ENCODE results near the gene AK8.
"Not testable (repeated sequence)": the region's sequence is repeated elsewhere in the genome, so short reads cannot be mapped to it uniquely, and the experiment has no call there.

AK8 gene

GRCh38 chr9:132773093-132773492, 105.0 kb downstream of the AK8 start:
- H3K4me3 ChIP-seq (ENCODE audit: low read length) = no peak overlapping the region
- H3K36me3 ChIP-seq (ENCODE audit: insufficient read depth, low read length) = no peaks in the 10 kb centered on the region
- H3K9ac ChIP-seq (ENCODE audit: low read depth, low read length) = no peak overlapping the region
- no peaks in the 10 kb centered on the region for H3K9me3 ChIP-seq (replicated peaks; ENCODE audit: low read length)
- peaks cover 5% of the 10 kb centered on the region for H3K4me1 ChIP-seq (ENCODE audit: control insufficient read depth, insufficient read depth, low read length)
- peaks cover 8% of the 10 kb centered on the region for H3K27me3 ChIP-seq (ENCODE audit: control insufficient read depth, insufficient read depth, low read length)
- no peak overlapping the region for H3K4me2 ChIP-seq (ENCODE audit: low read length)

GRCh38 chr9:132771752-132772151, 106.3 kb downstream of the AK8 start:
- not testable (repeated sequence) for H3K4me3 ChIP-seq (ENCODE audit: low read length); H3K36me3 ChIP-seq (ENCODE audit: insufficient read depth, low read length); H3K9me3 ChIP-seq (replicated peaks; ENCODE audit: low read length); H3K9ac ChIP-seq (ENCODE audit: low read depth, low read length); H3K4me2 ChIP-seq (ENCODE audit: low read length); H3K4me1 ChIP-seq (ENCODE audit: control insufficient read depth, insufficient read depth, low read length)
- H3K27me3 ChIP-seq (ENCODE audit: control insufficient read depth, insufficient read depth, low read length) = peaks cover 15% of the 10 kb centered on the region

- Histone ChIP-seq H3K36me3 (ENCODE audit: insufficient read depth, low read length) (no peaks in the 10 kb centered on the region), H3K27me3 (ENCODE audit: control insufficient read depth, insufficient read depth, low read length) (peaks cover 17% of the 10 kb centered on the region), H3K9ac (ENCODE audit: low read depth, low read length) (peak overlapping the region; percentile 83), H3K4me2 (ENCODE audit: low read length) (peak overlapping the region; percentile 97), H3K4me1 (ENCODE audit: control insufficient read depth, insufficient read depth, low read length) (peaks cover 5% of the 10 kb centered on the region), H3K4me3 (ENCODE audit: low read length) (peak overlapping the region; percentile 77), H3K9me3 (replicated peaks; ENCODE audit: low read length) (no peaks in the 10 kb centered on the region)
Measured at GRCh38 chr9:132770770-132771310, 107.2 kb downstream of the AK8 start.

GRCh38 chr9:132769906-132770769, 107.9 kb downstream of the AK8 start:
- Histone ChIP-seq H3K27me3 (ENCODE audit: control insufficient read depth, insufficient read depth, low read length) (peaks cover 24% of the 10 kb centered on the region), H3K4me3 (ENCODE audit: low read length) (peak overlapping the region; percentile 77), H3K9ac (ENCODE audit: low read depth, low read length) (peak overlapping the region; percentile 83), H3K4me1 (ENCODE audit: control insufficient read depth, insufficient read depth, low read length) (peaks cover 5% of the 10 kb centered on the region), H3K4me2 (ENCODE audit: low read length) (peak overlapping the region; percentile 97), H3K36me3 (ENCODE audit: insufficient read depth, low read length) (no peaks in the 10 kb centered on the region), H3K9me3 (replicated peaks; ENCODE audit: low read length) (no peaks in the 10 kb centered on the region)

GRCh38 chr9:132768932-132769905, 108.9 kb downstream of the AK8 start:
- peak overlapping the region; percentile 83 for H3K9ac ChIP-seq (ENCODE audit: low read depth, low read length)

GRCh38 chr9:132763574-132763973, 114.5 kb downstream of the AK8 start:
- no peaks in the 10 kb centered on the region for H3K9me3 ChIP-seq (replicated peaks; ENCODE audit: low read length)
- H3K27me3 ChIP-seq (ENCODE audit: control insufficient read depth, insufficient read depth, low read length) = peaks cover 65% of the 10 kb centered on the region
- no peaks in the 10 kb centered on the region for H3K36me3 ChIP-seq (ENCODE audit: insufficient read depth, low read length)
- H3K4me1 ChIP-seq (ENCODE audit: control insufficient read depth, insufficient read depth, low read length) = no peaks in the 10 kb centered on the region
- H3K4me2 ChIP-seq (ENCODE audit: low read length) = no peak overlapping the region
- no peak overlapping the region for H3K4me3 ChIP-seq (ENCODE audit: low read length)
- H3K9ac ChIP-seq (ENCODE audit: low read depth, low read length) = no peak overlapping the region

More at GRCh38 chr9:132768932-132769905, 108.9 kb downstream of the AK8 start:
- Histone ChIP-seq H3K4me3 (ENCODE audit: low read length) (peak overlapping the region; percentile 77), H3K4me1 (ENCODE audit: control insufficient read depth, insufficient read depth, low read length) (peaks cover 5% of the 10 kb centered on the region), H3K9me3 (replicated peaks; ENCODE audit: low read length) (no peaks in the 10 kb centered on the region), H3K27me3 (ENCODE audit: control insufficient read depth, insufficient read depth, low read length) (peaks cover 28% of the 10 kb centered on the region), H3K4me2 (ENCODE audit: low read length) (peak overlapping the region; percentile 97), H3K36me3 (ENCODE audit: insufficient read depth, low read length) (no peaks in the 10 kb centered on the region)

GRCh38 chr9:132762896-132763295, 115.2 kb downstream of the AK8 start:
- no peaks in the 10 kb centered on the region for H3K4me1 ChIP-seq (ENCODE audit: control insufficient read depth, insufficient read depth, low read length)
- H3K9ac ChIP-seq (ENCODE audit: low read depth, low read length) = no peak overlapping the region
- no peak overlapping the region for H3K4me2 ChIP-seq (ENCODE audit: low read length)
- peaks cover 72% of the 10 kb centered on the region for H3K27me3 ChIP-seq (ENCODE audit: control insufficient read depth, insufficient read depth, low read length)
- H3K9me3 ChIP-seq (replicated peaks; ENCODE audit: low read length) = no peaks in the 10 kb centered on the region
- no peak overlapping the region for H3K4me3 ChIP-seq (ENCODE audit: low read length)
- no peaks in the 10 kb centered on the region for H3K36me3 ChIP-seq (ENCODE audit: insufficient read depth, low read length)

- Histone ChIP-seq H3K36me3 (ENCODE audit: insufficient read depth, low read length) (no peaks in the 10 kb centered on the region), H3K27me3 (ENCODE audit: control insufficient read depth, insufficient read depth, low read length) (peaks cover 71% of the 10 kb centered on the region), H3K4me2 (ENCODE audit: low read length) (no peak overlapping the region), H3K4me1 (ENCODE audit: control insufficient read depth, insufficient read depth, low read length) (no peaks in the 10 kb centered on the region), H3K4me3 (ENCODE audit: low read length) (no peak overlapping the region), H3K9ac (ENCODE audit: low read depth, low read length) (no peak overlapping the region), H3K9me3 (replicated peaks; ENCODE audit: low read length) (no peaks in the 10 kb centered on the region)
Measured at GRCh38 chr9:132761602-132762001, 116.5 kb downstream of the AK8 start.

- H3K9ac ChIP-seq (ENCODE audit: low read depth, low read length) = no peak overlapping the region
- no peak overlapping the region for H3K4me2 ChIP-seq (ENCODE audit: low read length)
- H3K27me3 ChIP-seq (ENCODE audit: control insufficient read depth, insufficient read depth, low read length) = peaks cover 69% of the 10 kb centered on the region
- H3K9me3 ChIP-seq (replicated peaks; ENCODE audit: low read length) = no peaks in the 10 kb centered on the region
- no peak overlapping the region for H3K4me3 ChIP-seq (ENCODE audit: low read length)
- no peaks in the 10 kb centered on the region for H3K4me1 ChIP-seq (ENCODE audit: control insufficient read depth, insufficient read depth, low read length)
- H3K36me3 ChIP-seq (ENCODE audit: insufficient read depth, low read length) = no peaks in the 10 kb centered on the region
Measured at GRCh38 chr9:132760057-132760456, 118.0 kb downstream of the AK8 start.

- H3K4me1 ChIP-seq (ENCODE audit: control insufficient read depth, insufficient read depth, low read length) = no peaks in the 10 kb centered on the region
- no peak overlapping the region for H3K4me3 ChIP-seq (ENCODE audit: low read length)
- no peaks in the 10 kb centered on the region for H3K36me3 ChIP-seq (ENCODE audit: insufficient read depth, low read length)
- no peak overlapping the region for H3K4me2 ChIP-seq (ENCODE audit: low read length)
- H3K9me3 ChIP-seq (replicated peaks; ENCODE audit: low read length) = no peaks in the 10 kb centered on the region
- H3K27me3 ChIP-seq (ENCODE audit: control insufficient read depth, insufficient read depth, low read length) = peaks cover 68% of the 10 kb centered on the region
- no peak overlapping the region for H3K9ac ChIP-seq (ENCODE audit: low read depth, low read length)
Measured at GRCh38 chr9:132757016-132757415, 121.1 kb downstream of the AK8 start.

- no peak overlapping the region for H3K9ac ChIP-seq (ENCODE audit: low read depth, low read length)
- no peaks in the 10 kb centered on the region for H3K36me3 ChIP-seq (ENCODE audit: insufficient read depth, low read length)
- H3K4me2 ChIP-seq (ENCODE audit: low read length) = no peak overlapping the region
- H3K4me3 ChIP-seq (ENCODE audit: low read length) = no peak overlapping the region
- H3K4me1 ChIP-seq (ENCODE audit: control insufficient read depth, insufficient read depth, low read length) = no peaks in the 10 kb centered on the region
- no peaks in the 10 kb centered on the region for H3K9me3 ChIP-seq (replicated peaks; ENCODE audit: low read length)
- peaks cover 65% of the 10 kb centered on the region for H3K27me3 ChIP-seq (ENCODE audit: control insufficient read depth, insufficient read depth, low read length)
Measured at GRCh38 chr9:132756214-132756845, 121.8 kb downstream of the AK8 start.
